ENCODE data around the gene SMYD1.
"Not testable (repeated sequence)": the region's sequence is repeated elsewhere in the genome, so short reads cannot be mapped to it uniquely, and the experiment has no call there.

SMYD1 gene

GRCh38 chr2:88067598-88067997 lies at the start of gene SMYD1:
Gene SMYD1 (plus strand): TSS chr2:88067825. CDS start chr2:88067865, 40 bp downstream.
- DNase-seq, result no peak

GRCh38 chr2:88018077-88018805 lies 49.4 kb upstream of the SMYD1 start:
- DNase-seq, result not testable (repeated sequence)

GRCh38 chr2:88018909-88019308 lies 48.7 kb upstream of the SMYD1 start:
- DNase-seq, result no peak

GRCh38 chr2:88019985-88020384 lies 47.6 kb upstream of the SMYD1 start:
- no peak for DNase-seq

GRCh38 chr2:88022669-88022921 lies 45.0 kb upstream of the SMYD1 start:
- DNase-seq, result no peak

- no peak for DNase-seq
These were observed 43.1 kb upstream of the SMYD1 start for GRCh38 chr2:88024509-88024908.

- DNase-seq, result no peak
These were observed 39.8 kb upstream of the SMYD1 start for GRCh38 chr2:88027697-88028389.

- DNase-seq, result no peak
These were observed 38.7 kb upstream of the SMYD1 start for GRCh38 chr2:88028931-88029330.

- no peak for DNase-seq
These were observed 35.4 kb upstream of the SMYD1 start for GRCh38 chr2:88032070-88032702.

GRCh38 chr2:88036182-88036581 lies 31.4 kb upstream of the SMYD1 start:
- DNase-seq, result no peak

GRCh38 chr2:88036606-88037005 lies 31.0 kb upstream of the SMYD1 start:
- no peak for DNase-seq

- DNase-seq, result peak; percentile 54
These were observed 29.1 kb upstream of the SMYD1 start for GRCh38 chr2:88038263-88039105.

GRCh38 chr2:88042476-88042875 lies 25.1 kb upstream of the SMYD1 start:
- no peak for DNase-seq

GRCh38 chr2:88045561-88045960 lies 22.1 kb upstream of the SMYD1 start:
- not testable (repeated sequence) for DNase-seq

GRCh38 chr2:88048541-88048940 lies 19.1 kb upstream of the SMYD1 start:
- no peak for DNase-seq

GRCh38 chr2:88049622-88050021 lies 18.0 kb upstream of the SMYD1 start:
- no peak for DNase-seq

- DNase-seq, result no peak
These were observed 15.8 kb upstream of the SMYD1 start for GRCh38 chr2:88051792-88052191.

GRCh38 chr2:88053296-88053695 lies 14.3 kb upstream of the SMYD1 start:
- no peak for DNase-seq

- no peak for DNase-seq
These were observed 13.5 kb upstream of the SMYD1 start for GRCh38 chr2:88053934-88054781.

- peak; percentile 70 for DNase-seq
These were observed 12.7 kb upstream of the SMYD1 start for GRCh38 chr2:88054782-88055370.

GRCh38 chr2:88055371-88056128 lies 12.1 kb upstream of the SMYD1 start, which contains the start of gene KRCC1:
Gene KRCC1 (minus strand): TSS chr2:88055783. CDS start chr2:88028563, 27,220 bp downstream.
- peak; percentile 98 for DNase-seq

All from DMS53 (cell line).